IMR-90 (cell line): ENCODE measurements around the gene RARB. TPM values are rescaled to one million over a fixed set of nuclear protein-coding genes. Genes with fewer than 3 reads are reported as not detected.

ENCODE experiments used
- ATAC-seq: fragments of 200-7000 bp; cut with Tn5 transposase; 2 replicates; pipeline ENCODE4 v1.9.1; 2020; ENCODE audit warnings: low read depth, mild to moderate bottlenecking, moderate library complexity
- BruUV-seq: library from RNA; stranded (reverse); fragments of 400-500 nt; replicated peaks from 2 replicates; lab custom pipeline; 2021; lab: Mats Ljungman, UMichigan
- CTCF ChIA-PET: fragments of 300-600 bp; formaldehyde crosslinking; extraction: SDS; loops from one replicate; lab custom pipeline; 2021; ENCODE audit warnings: antibody characterized with exemption; lab: Yijun Ruan, JAX
- POLR2A ChIA-PET: fragments of 300-600 bp; sonication (Branson Sonifier 250); formaldehyde crosslinking; loops from one replicate; lab custom pipeline; 2022; ENCODE audit warnings: antibody characterized with exemption; ENCODE audit not compliant: unreplicated experiment; lab: Charles Lee
- DNase-seq: peaks from one replicate; pipeline ENCODE4 v3.0.0; 2013
- H2AFZ ChIP-seq: replicated peaks from 2 replicates; pipeline ENCODE3; 2013; ENCODE audit warnings: low read length, mild to moderate bottlenecking; ENCODE audit not compliant: poor library complexity
- H2AK5ac ChIP-seq: 2 replicates; pipeline ENCODE4 v1.6.1; 2013; ENCODE audit warnings: low read depth, low read length, inconsistent platforms
- H2AK9ac ChIP-seq: replicated peaks from 2 replicates; pipeline ENCODE3; 2013; ENCODE audit warnings: mild to moderate bottlenecking, low read depth, low read length, moderate library complexity; ENCODE audit not compliant: poor library complexity
- H2BK120ac ChIP-seq: 2 replicates; pipeline ENCODE4 v1.6.1; 2013; ENCODE audit warnings: low read depth, low read length, inconsistent platforms
- H2BK15ac ChIP-seq: 3 replicates; pipeline ENCODE4 v1.6.1; 2013; ENCODE audit warnings: low read depth, low read length, inconsistent platforms
- H2BK20ac ChIP-seq: 2 replicates; pipeline ENCODE4 v1.6.1; 2013; ENCODE audit warnings: low read depth, mild to moderate bottlenecking, inconsistent platforms, low read length, moderate library complexity
- H2BK5ac ChIP-seq: 2 replicates; pipeline ENCODE4 v1.6.1; 2013; ENCODE audit warnings: mild to moderate bottlenecking, low read depth, low read length, inconsistent platforms; ENCODE audit not compliant: poor library complexity, severe bottlenecking
- H3K14ac ChIP-seq: replicated peaks from 2 replicates; pipeline ENCODE4 v1.6.1; 2013; ENCODE audit warnings: low read depth, low read length, inconsistent platforms
- H3K18ac ChIP-seq: 2 replicates; pipeline ENCODE4 v1.6.1; 2013; ENCODE audit warnings: low read depth, low read length, control low read depth
- H3K23ac ChIP-seq: 2 replicates; pipeline ENCODE4 v1.6.1; 2013; ENCODE audit warnings: low read depth, low read length, inconsistent platforms
- H3K27ac ChIP-seq: 2 replicates; pipeline ENCODE4 v1.5.1; 2013; ENCODE audit warnings: mild to moderate bottlenecking, control low read depth, low read length; ENCODE audit not compliant: insufficient read depth
- H3K27me3 ChIP-seq: 2 replicates; pipeline ENCODE4 v1.6.1; 2013; ENCODE audit warnings: low read length; ENCODE audit not compliant: control insufficient read depth, insufficient read depth
- H3K36me3 ChIP-seq: 2 replicates; pipeline ENCODE4 v1.6.1; 2013; ENCODE audit warnings: low read length, mixed read lengths; ENCODE audit not compliant: control insufficient read depth, insufficient read depth
- H3K4ac ChIP-seq: 2 replicates; pipeline ENCODE4 v1.6.1; 2013; ENCODE audit warnings: low read depth, low read length, inconsistent platforms
- H3K4me1 ChIP-seq: 2 replicates; pipeline ENCODE4 v1.6.1; 2013; ENCODE audit warnings: low read length, mixed read lengths; ENCODE audit not compliant: control insufficient read depth, insufficient read depth
- H3K4me2 ChIP-seq: 2 replicates; pipeline ENCODE4 v1.6.1; 2013; ENCODE audit warnings: low read depth, mild to moderate bottlenecking, control low read depth, low read length, moderate library complexity
- H3K4me3 ChIP-seq: 2 replicates; pipeline ENCODE4 v1.5.1; 2013; ENCODE audit warnings: low read depth, mild to moderate bottlenecking, control low read depth, low read length, moderate library complexity; ENCODE audit not compliant: insufficient read depth
- H3K56ac ChIP-seq: 2 replicates; pipeline ENCODE4 v1.6.1; 2013; ENCODE audit warnings: low read length, inconsistent platforms; ENCODE audit not compliant: insufficient read depth; ENCODE audit errors: extremely low read depth
- H3K79me1 ChIP-seq, 2 experiments: 2 replicates each; pipeline ENCODE4 v1.6.1; 2013; ENCODE audit warnings: low read length in 2 of 2, inconsistent platforms in 1 of 2, low read depth in 1 of 2
- H3K9ac ChIP-seq: 2 replicates; pipeline ENCODE4 v1.6.1; 2013; ENCODE audit warnings: low read depth, low read length, control low read depth
- H3K9me1 ChIP-seq: 2 replicates; pipeline ENCODE4 v1.6.1; 2013; ENCODE audit warnings: low read length, inconsistent platforms; ENCODE audit not compliant: insufficient read depth
- H3K9me3 ChIP-seq: 2 replicates; pipeline ENCODE4 v1.6.1; 2013; ENCODE audit warnings: low read length; ENCODE audit not compliant: control insufficient read depth, insufficient read depth
- H4K20me1 ChIP-seq: 2 replicates; pipeline ENCODE4 v1.6.1; 2013; ENCODE audit warnings: low read length, inconsistent platforms; ENCODE audit not compliant: insufficient read depth
- H4K5ac ChIP-seq: 2 replicates; pipeline ENCODE4 v1.6.1; 2013; ENCODE audit warnings: mild to moderate bottlenecking, low read depth, low read length, control low read depth
- H4K8ac ChIP-seq, 2 experiments: 2 replicates each; pipeline ENCODE4 v1.6.1; 2013; ENCODE audit warnings: low read depth in 2 of 2, low read length in 2 of 2, control low read depth in 1 of 2, inconsistent platforms in 1 of 2
- H4K91ac ChIP-seq: 2 replicates; pipeline ENCODE4 v1.6.1; 2013; ENCODE audit warnings: low read depth, low read length, inconsistent platforms; ENCODE audit not compliant: insufficient read depth
- BHLHE40 ChIP-seq: fragments of 150-350 bp; IDR thresholded peaks from 2 replicates; pipeline ENCODE4 v1.6.1; 2016; ENCODE audit warnings: mild to moderate bottlenecking, low read depth, low read length
- CEBPB ChIP-seq: IDR thresholded peaks from 2 replicates; pipeline ENCODE4 v1.6.1; 2012; ENCODE audit warnings: low read depth, low read length, improper control_type of control experiment
- CHD1 ChIP-seq: IDR thresholded peaks from 2 replicates; pipeline ENCODE4 v1.6.1; 2012; ENCODE audit warnings: low read depth, low read length, improper control_type of control experiment
- FOS ChIP-seq: fragments of 150-350 bp; IDR thresholded peaks from 2 replicates; pipeline ENCODE4 v1.6.1; 2016; ENCODE audit warnings: low read depth, low read length
- MAFK ChIP-seq: IDR thresholded peaks from 2 replicates; pipeline ENCODE4 v1.6.1; 2012; ENCODE audit warnings: low read depth, low read length, improper control_type of control experiment
- MAZ ChIP-seq: IDR thresholded peaks from 2 replicates; pipeline ENCODE4 v1.6.1; 2012; ENCODE audit warnings: low read depth, mild to moderate bottlenecking, low read length, improper control_type of control experiment, moderate library complexity, borderline replicate concordance
- MXI1 ChIP-seq: IDR thresholded peaks from 2 replicates; pipeline ENCODE4 v1.6.1; 2012; ENCODE audit warnings: low read depth, mild to moderate bottlenecking, low read length, moderate library complexity, borderline replicate concordance
- NFE2L2 ChIP-seq: fragments of 150-350 bp; IDR thresholded peaks from 2 replicates; pipeline ENCODE4 v1.6.1; 2016; ENCODE audit warnings: low read depth, mild to moderate bottlenecking, low read length
- POLR2A ChIP-seq: IDR thresholded peaks from 2 replicates; pipeline ENCODE4 v1.6.1; 2012; ENCODE audit warnings: mild to moderate bottlenecking, low read depth, low read length
- RAD21 ChIP-seq: IDR thresholded peaks from 2 replicates; pipeline ENCODE4 v1.6.1; 2012; ENCODE audit warnings: low read length, improper control_type of control experiment
- RCOR1 ChIP-seq: IDR thresholded peaks from 2 replicates; pipeline ENCODE4 v1.6.1; 2012; ENCODE audit warnings: mild to moderate bottlenecking, low read length, improper control_type of control experiment; ENCODE audit not compliant: insufficient replicate concordance
- RFX5 ChIP-seq: IDR thresholded peaks from 2 replicates; pipeline ENCODE4 v1.8.0; 2012; ENCODE audit warnings: low read depth, mild to moderate bottlenecking, low read length, moderate library complexity
- SMC3 ChIP-seq: fragments of 150-350 bp; IDR thresholded peaks from 2 replicates; pipeline ENCODE4 v1.6.1; 2016; ENCODE audit warnings: low read depth, mild to moderate bottlenecking, antibody characterized with exemption, low read length, moderate library complexity
- USF2 ChIP-seq: fragments of 150-350 bp; IDR thresholded peaks from 2 replicates; pipeline ENCODE4 v1.6.1; 2017; ENCODE audit warnings: mild to moderate bottlenecking, antibody characterized with exemption, low read length, low read depth
- WGBS, 2 experiments: methylation state at CpG; one replicate each; pipeline versions ENCODE4 v1.1.5 to v1.1.7; 2013; ENCODE audit warnings: missing lambda C conversion rate in 2 of 2; ENCODE audit not compliant: insufficient read length in 1 of 2; ENCODE audit errors: extremely low coverage in 2 of 2; 5-methylcytosine and 5-hydroxymethylcytosine counted together
- dilution Hi-C: fragments of 300-500 bp; cut with HindIII; formaldehyde crosslinking; loops from one replicate; pipeline ENCODE4 v1.14.3; 2018; ENCODE audit warnings: low sequenced_read_pairs; ENCODE audit not compliant: unreplicated experiment
- in situ Hi-C: fragments of 300-500 bp; cut with MboI; formaldehyde crosslinking; loops from 3 replicates; pipeline ENCODE4 v1.14.3; 2019; ENCODE audit warnings: low sequenced_read_pairs, inconsistent platforms, mixed read lengths
- intact Hi-C: fragments of 100-400 bp; cut with micrococcal nuclease; formaldehyde crosslinking; loops from 2 replicates; pipeline ENCODE4 v1.10.0; 2022
- polyA plus RNA-seq, 3 experiments: library from polyadenylated mRNA; depleted of rRNA; stranded (reverse); fragments of >200 nt; gene quantifications; 2 replicates each; pipeline ENCODE4 v1.2.3, GENCODE V29; 2012; ENCODE audit warnings: low replicate concordance in 1 of 3
- total RNA-seq: library from RNA; depleted of rRNA; stranded (reverse); fragments of >200 nt; gene quantifications from 2 replicates; pipeline ENCODE4 v1.2.3, GENCODE V29; 2012
- TF ChIP-seq, protein P1 (sequence below): fragments of 150-350 bp; IDR thresholded peaks from 2 replicates; pipeline ENCODE4 v1.6.1; 2016; ENCODE audit warnings: low read depth, mild to moderate bottlenecking, low read length, moderate library complexity, borderline replicate concordance
- TF ChIP-seq, protein P2 (sequence below): conservative IDR thresholded peaks from 2 replicates; pipeline ENCODE4 v1.5.1; 2012; ENCODE audit warnings: mild to moderate bottlenecking, low read depth, low read length, improper control_type of control experiment

The RARB gene
- total and polyA plus RNA-seq, 2 of the 4 experiments (the other 2 are of a cell fraction), result 0.53 to 1.4 TPM

- Histone ChIP-seq H2AK9ac (no peak overlapping the region), H3K4me3 (no peak overlapping the region), H3K9ac (no peak overlapping the region), H3K4me1 (peaks cover 3% of the 10 kb centered on the region), H4K5ac (no peak overlapping the region), H4K20me1 (no peaks in the 10 kb centered on the region), H2BK120ac (no peak overlapping the region), H3K18ac (no peak overlapping the region), H3K27ac (no peak overlapping the region), H2AFZ (no peak overlapping the region), H2AK5ac (no peak overlapping the region), H3K23ac (no peak overlapping the region), H3K4me2 (no peak overlapping the region), H3K56ac (no peak overlapping the region), H4K8ac (no peak overlapping the region), H3K4ac (no peak overlapping the region), H2BK15ac (no peak overlapping the region), H3K9me3 (no peaks in the 10 kb centered on the region), H3K27me3 (no peaks in the 10 kb centered on the region), H2BK20ac (no peak overlapping the region), H3K36me3 (no peaks in the 10 kb centered on the region), H4K91ac (no peak overlapping the region), H3K9me1 (peaks cover 5% of the 10 kb centered on the region; the same call in 1 of the 2 replicates), H3K14ac (no peak overlapping the region), H2BK5ac (no peak overlapping the region), H3K79me1 (no peaks in the 10 kb centered on the region)
- ATAC-seq, result no peak
- no peak for TF ChIP-seq CHD1
- no peak for TF ChIP-seq NFE2L2
- no peak for TF ChIP-seq BHLHE40
- no peak for TF ChIP-seq RAD21
- no peak for TF ChIP-seq RFX5
- TF ChIP-seq SMC3, result no peak
- no peak for TF ChIP-seq POLR2A
- TF ChIP-seq MXI1, result no peak
- no peak for TF ChIP-seq USF2
- no peak for TF ChIP-seq CEBPB
- TF ChIP-seq MAFK, result no peak
- TF ChIP-seq, protein P1, sequence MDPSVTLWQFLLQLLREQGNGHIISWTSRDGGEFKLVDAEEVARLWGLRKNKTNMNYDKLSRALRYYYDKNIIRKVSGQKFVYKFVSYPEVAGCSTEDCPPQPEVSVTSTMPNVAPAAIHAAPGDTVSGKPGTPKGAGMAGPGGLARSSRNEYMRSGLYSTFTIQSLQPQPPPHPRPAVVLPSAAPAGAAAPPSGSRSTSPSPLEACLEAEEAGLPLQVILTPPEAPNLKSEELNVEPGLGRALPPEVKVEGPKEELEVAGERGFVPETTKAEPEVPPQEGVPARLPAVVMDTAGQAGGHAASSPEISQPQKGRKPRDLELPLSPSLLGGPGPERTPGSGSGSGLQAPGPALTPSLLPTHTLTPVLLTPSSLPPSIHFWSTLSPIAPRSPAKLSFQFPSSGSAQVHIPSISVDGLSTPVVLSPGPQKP, result no peak
- TF ChIP-seq FOS, result no peak
- no peak for TF ChIP-seq RCOR1
- TF ChIP-seq, protein P2, sequence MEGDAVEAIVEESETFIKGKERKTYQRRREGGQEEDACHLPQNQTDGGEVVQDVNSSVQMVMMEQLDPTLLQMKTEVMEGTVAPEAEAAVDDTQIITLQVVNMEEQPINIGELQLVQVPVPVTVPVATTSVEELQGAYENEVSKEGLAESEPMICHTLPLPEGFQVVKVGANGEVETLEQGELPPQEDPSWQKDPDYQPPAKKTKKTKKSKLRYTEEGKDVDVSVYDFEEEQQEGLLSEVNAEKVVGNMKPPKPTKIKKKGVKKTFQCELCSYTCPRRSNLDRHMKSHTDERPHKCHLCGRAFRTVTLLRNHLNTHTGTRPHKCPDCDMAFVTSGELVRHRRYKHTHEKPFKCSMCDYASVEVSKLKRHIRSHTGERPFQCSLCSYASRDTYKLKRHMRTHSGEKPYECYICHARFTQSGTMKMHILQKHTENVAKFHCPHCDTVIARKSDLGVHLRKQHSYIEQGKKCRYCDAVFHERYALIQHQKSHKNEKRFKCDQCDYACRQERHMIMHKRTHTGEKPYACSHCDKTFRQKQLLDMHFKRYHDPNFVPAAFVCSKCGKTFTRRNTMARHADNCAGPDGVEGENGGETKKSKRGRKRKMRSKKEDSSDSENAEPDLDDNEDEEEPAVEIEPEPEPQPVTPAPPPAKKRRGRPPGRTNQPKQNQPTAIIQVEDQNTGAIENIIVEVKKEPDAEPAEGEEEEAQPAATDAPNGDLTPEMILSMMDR, result no peak
- no peak for TF ChIP-seq MAZ
- in situ Hi-C loops (loop anchor here (10.0 to 25.0 kb wide), 2 partner anchors 624 to 1326 kb away; no protein-coding TSS in a partner anchor), dilution Hi-C loops (no loop called here), intact Hi-C loops (no loop called here)
- ChIA-PET CTCF (interaction anchor here (1.0 kb wide), 2 partner anchors 10 to 16 kb away, joined by 3 to 4 read pairs; no protein-coding TSS in a partner anchor), POLR2A (no interaction called here)
- no TSS peak for BruUV-seq
- 100% methylated on average over 1 of the region's 8 CpGs; no CpG with 5 or more reads in 1 of the 2 experiments for WGBS, 2 experiments
- DNase-seq, result peak; percentile 13
Observed at GRCh38 chr3:25588441-25589103, 160.5 kb downstream of the RARB start.
